Kidney epithelial cell (primary cell): ENCODE measurements around the gene GAPT. TPM values are rescaled to one million over a fixed set of nuclear protein-coding genes. Genes with fewer than 3 reads are reported as not detected.

Source experiments
- DNase-seq: peaks from one replicate; pipeline ENCODE4 v3.0.0-alpha.2; 2010; ENCODE audit warnings: low read depth
- H3K27me3 ChIP-seq: 2 replicates; pipeline ENCODE4 v1.6.0; 2011; ENCODE audit warnings: low read length; ENCODE audit not compliant: control insufficient read depth, insufficient read depth
- H3K36me3 ChIP-seq: 2 replicates; pipeline ENCODE4 v1.5.1; 2011; ENCODE audit warnings: low read length; ENCODE audit not compliant: control insufficient read depth, insufficient read depth
- H3K4me3 ChIP-seq: 2 replicates; pipeline ENCODE4 v1.5.1; 2011; ENCODE audit warnings: low read depth, mild to moderate bottlenecking, control low read depth, low read length
- total RNA-seq: library from RNA; depleted of rRNA; stranded (reverse); fragments of >200 nt; gene quantifications from 2 replicates; pipeline ENCODE4 v1.2.3, GENCODE V29; 2015
- TF ChIP-seq, protein P1 (sequence below): IDR thresholded peaks from 2 replicates; pipeline ENCODE4 v1.5.1; 2011; ENCODE audit warnings: mild to moderate bottlenecking, moderate library complexity, low read length, control low read depth, inconsistent platforms; ENCODE audit not compliant: insufficient read depth, poor library complexity, severe bottlenecking

Gene GAPT
- total RNA-seq, 1 donor from 2014 or later, result not detected

DNA sequence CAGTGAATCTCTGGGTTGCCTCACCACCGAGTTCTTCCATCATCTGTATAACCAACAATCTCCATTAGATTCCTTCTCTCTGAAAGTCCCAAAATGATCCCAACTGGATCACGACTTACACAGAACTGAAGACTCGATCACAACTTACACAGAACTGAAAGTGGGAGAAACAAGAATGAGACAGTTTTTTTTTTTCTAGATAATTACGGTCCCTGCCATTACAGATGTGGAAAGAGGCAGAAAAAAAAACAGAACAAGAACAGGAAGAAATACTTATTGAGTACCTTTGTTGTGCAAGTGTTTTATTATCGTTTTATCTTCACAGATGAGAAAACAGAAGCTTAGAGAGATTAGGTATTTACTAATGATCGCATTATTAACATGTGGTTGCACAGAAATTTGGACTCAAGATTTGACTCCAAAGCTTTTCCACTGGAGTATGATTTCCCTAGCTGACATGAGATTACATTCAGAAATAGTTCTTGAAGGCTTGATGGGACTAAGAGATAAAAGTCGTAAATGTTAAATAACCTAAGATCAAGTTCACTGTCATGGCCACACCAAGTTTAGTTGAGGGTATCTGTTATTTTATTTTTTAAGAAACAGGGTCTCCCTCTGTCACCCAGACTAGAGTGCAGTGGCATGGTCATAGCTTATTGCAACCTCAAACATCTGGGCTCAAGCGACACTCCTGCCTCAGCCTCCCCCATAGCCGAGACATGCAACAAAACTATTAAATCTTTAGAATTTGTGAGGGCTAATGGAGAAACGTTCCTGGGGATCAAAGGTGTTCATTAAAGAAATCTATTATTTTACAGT is 40.2 kb upstream of the GAPT start:
- Histone ChIP-seq H3K4me3 (no peak overlapping the region), H3K36me3 (peaks cover 4% of the 10 kb centered on the region), H3K27me3 (no peaks in the 10 kb centered on the region)
- TF ChIP-seq, protein P1, sequence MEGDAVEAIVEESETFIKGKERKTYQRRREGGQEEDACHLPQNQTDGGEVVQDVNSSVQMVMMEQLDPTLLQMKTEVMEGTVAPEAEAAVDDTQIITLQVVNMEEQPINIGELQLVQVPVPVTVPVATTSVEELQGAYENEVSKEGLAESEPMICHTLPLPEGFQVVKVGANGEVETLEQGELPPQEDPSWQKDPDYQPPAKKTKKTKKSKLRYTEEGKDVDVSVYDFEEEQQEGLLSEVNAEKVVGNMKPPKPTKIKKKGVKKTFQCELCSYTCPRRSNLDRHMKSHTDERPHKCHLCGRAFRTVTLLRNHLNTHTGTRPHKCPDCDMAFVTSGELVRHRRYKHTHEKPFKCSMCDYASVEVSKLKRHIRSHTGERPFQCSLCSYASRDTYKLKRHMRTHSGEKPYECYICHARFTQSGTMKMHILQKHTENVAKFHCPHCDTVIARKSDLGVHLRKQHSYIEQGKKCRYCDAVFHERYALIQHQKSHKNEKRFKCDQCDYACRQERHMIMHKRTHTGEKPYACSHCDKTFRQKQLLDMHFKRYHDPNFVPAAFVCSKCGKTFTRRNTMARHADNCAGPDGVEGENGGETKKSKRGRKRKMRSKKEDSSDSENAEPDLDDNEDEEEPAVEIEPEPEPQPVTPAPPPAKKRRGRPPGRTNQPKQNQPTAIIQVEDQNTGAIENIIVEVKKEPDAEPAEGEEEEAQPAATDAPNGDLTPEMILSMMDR, result no peak
- no peak for DNase-seq

DNA sequence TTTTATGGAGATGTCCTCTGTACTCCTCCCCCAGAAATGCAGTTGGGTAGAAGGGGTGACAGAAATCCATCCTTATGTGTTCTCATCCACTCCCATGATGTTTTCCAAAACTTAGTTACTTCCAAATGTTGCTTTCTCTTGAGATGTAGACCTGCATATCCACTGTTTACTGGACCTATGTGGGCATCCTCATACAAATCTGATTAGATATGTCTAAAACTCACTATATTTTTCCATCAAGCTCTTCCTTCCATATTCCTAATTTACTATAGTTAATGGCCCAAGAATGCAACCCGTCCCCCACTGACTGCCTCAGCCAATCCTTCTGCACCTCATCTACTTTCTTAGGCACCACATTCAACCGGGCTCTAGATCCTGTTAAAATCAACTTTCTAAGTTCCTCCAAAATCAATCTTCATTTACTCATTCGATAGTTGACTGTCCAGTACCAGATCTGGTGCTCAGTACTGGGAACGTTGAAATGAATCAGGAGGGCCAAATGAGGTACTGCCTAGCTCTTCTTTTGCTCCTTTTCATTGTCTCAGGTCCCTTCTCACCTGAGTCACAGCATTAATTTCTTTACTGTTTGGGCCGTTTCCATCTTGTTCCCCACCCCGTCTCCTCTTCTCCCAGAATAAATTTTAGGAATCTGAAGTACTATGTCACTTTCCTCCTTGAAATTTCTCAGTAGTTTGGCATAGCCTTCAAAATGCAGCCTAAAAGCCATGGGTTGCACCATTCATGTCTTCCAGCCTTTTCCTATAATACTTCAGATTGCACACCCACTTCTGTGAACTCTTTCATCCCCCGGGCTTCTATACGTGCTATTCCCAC is 39.3 kb upstream of the GAPT start:
- H3K4me3 ChIP-seq, result no peak overlapping the region
- TF ChIP-seq, protein P1, result no peak
- no peak for DNase-seq
- H3K36me3 ChIP-seq, result peaks cover 4% of the 10 kb centered on the region
- H3K27me3 ChIP-seq, result no peaks in the 10 kb centered on the region

DNA sequence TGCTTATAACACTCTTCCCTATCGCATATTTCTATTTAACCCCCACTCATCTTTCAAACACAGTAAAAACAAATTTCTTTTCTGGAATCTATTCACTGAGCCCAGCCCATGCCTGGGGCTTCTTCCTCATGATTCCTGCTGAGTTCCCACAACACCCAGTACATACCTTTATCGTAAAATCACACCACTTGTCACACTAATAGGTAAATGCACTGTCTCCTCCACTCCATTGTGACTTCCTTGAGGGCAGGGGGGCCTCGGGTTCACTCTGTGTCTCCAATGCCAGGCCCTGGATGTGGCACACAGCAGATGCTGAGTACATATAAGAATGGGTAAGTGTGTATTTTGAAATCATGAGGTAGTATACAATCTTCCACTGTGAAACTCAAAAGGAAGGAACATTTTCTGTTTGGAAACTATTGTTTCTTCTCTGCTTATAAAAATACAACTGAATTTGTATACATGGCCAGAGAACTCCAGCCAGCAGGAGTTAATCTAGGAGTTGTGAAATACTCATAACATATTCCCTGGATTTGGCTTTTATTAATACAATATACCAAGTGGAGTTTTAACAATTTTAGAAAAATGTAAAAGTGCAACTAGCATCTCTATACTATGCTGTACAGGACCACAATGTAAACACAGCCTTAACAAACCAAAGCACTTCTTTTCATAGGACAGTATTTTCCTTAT is 38.5 kb upstream of the GAPT start:
- TF ChIP-seq, protein P1, result no peak
- Histone ChIP-seq H3K4me3 (no peak overlapping the region), H3K27me3 (no peaks in the 10 kb centered on the region), H3K36me3 (peaks cover 4% of the 10 kb centered on the region)
- no peak for DNase-seq

DNA sequence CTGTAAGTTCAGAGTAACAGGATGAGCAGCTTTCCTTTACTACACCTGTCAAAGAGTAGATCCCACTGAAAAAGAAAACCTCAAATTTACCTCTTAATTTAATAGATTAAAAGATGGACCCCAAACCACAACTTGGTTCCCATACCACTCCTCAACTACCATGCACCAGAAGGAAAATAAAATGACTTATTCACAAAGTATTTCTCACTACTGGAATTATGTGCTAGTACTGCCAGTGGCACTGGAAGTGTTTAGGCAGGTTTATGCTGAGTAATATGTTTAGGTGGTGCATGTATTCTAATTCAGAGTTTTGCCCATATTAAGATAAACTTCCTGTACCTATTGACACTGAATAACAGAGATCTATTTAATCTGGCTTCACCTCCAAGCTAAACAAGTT is 37.9 kb upstream of the GAPT start:
- DNase-seq, result no peak
- Histone ChIP-seq H3K36me3 (peaks cover 5% of the 10 kb centered on the region), H3K27me3 (no peaks in the 10 kb centered on the region), H3K4me3 (no peak overlapping the region)
- TF ChIP-seq, protein P1, result no peak

DNA sequence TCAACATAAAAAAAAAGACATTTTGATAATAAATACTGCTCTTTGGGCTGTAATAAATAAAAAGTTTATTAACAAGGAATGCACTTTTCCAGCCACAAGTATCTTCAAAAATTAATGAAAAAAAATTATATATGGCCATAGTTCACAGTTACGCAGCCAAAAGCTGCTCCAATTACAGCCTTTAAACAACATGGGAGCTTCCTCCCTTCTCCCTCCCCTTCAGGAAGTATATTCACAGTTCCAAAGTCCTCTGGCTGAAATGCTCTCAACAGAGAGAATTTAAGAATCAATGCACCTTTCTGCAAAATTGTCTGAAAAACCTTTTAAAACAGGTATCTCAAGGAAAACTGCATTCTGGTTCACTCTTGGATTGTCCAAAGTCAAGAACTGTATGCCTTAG is 37.2 kb upstream of the GAPT start:
- H3K27me3 ChIP-seq, result no peaks in the 10 kb centered on the region
- H3K36me3 ChIP-seq, result peaks cover 7% of the 10 kb centered on the region
- peak overlapping the region; percentile 96 for H3K4me3 ChIP-seq
- no peak for DNase-seq
- TF ChIP-seq, protein P1, result no peak
